ENCODE data around the gene SIAH3.

Gene SIAH3

GRCh38 chr13:45863709-45864590 is 12.4 kb upstream of the SIAH3 start:
- DNase-seq (ENCODE audit: low read depth, low spot score): no peak
- no peak overlapping the region for H3K27ac ChIP-seq

GRCh38 chr13:45861322-45861721 is 9.8 kb upstream of the SIAH3 start:
- no peak for DNase-seq (ENCODE audit: low read depth, low spot score)
- H3K27ac ChIP-seq: no peak overlapping the region

GRCh38 chr13:45860240-45860639 is 8.7 kb upstream of the SIAH3 start:
- DNase-seq (ENCODE audit: low read depth, low spot score): no peak
- H3K27ac ChIP-seq: no peak overlapping the region

GRCh38 chr13:45859705-45860104 is 8.2 kb upstream of the SIAH3 start:
- no peak for DNase-seq (ENCODE audit: low read depth, low spot score)
- no peak overlapping the region for H3K27ac ChIP-seq

- H3K27ac ChIP-seq: no peak overlapping the region
- DNase-seq (ENCODE audit: low read depth, low spot score): no peak
These were observed 941 bp upstream of the SIAH3 start for GRCh38 chr13:45852494-45852893.

GRCh38 chr13:45851956-45852355 is 403 bp upstream of the SIAH3 start:
- H3K27ac ChIP-seq: no peak overlapping the region

GRCh38 chr13:45850027-45850613 is 1.4 kb downstream of the SIAH3 start:
- DNase-seq (ENCODE audit: low read depth, low spot score): no peak
- H3K27ac ChIP-seq: no peak overlapping the region

More at GRCh38 chr13:45851956-45852355, 403 bp upstream of the SIAH3 start:
- no peak for DNase-seq (ENCODE audit: low read depth, low spot score)

- DNase-seq (ENCODE audit: low read depth, low spot score): no peak
- H3K27ac ChIP-seq: no peak overlapping the region
These were observed 2.1 kb downstream of the SIAH3 start for GRCh38 chr13:45849408-45849807.

- DNase-seq (ENCODE audit: low read depth, low spot score): no peak
- H3K27ac ChIP-seq: no peak overlapping the region
These were observed 3.9 kb downstream of the SIAH3 start for GRCh38 chr13:45847554-45848224.

GRCh38 chr13:45846681-45847080 is 4.9 kb downstream of the SIAH3 start:
- no peak for DNase-seq (ENCODE audit: low read depth, low spot score)
- H3K27ac ChIP-seq: no peak overlapping the region

GRCh38 chr13:45838171-45838745 is 13.3 kb downstream of the SIAH3 start:
- no peak for DNase-seq (ENCODE audit: low read depth, low spot score)
- no peak overlapping the region for H3K27ac ChIP-seq

- H3K27ac ChIP-seq: no peak overlapping the region
- DNase-seq (ENCODE audit: low read depth, low spot score): no peak
These were observed 14.4 kb downstream of the SIAH3 start for GRCh38 chr13:45837111-45837510.

GRCh38 chr13:45834411-45834994 is 17.1 kb downstream of the SIAH3 start:
- H3K27ac ChIP-seq: no peak overlapping the region
- no peak for DNase-seq (ENCODE audit: low read depth, low spot score)

GRCh38 chr13:45833663-45834375 is 17.7 kb downstream of the SIAH3 start:
- no peak overlapping the region for H3K27ac ChIP-seq
- peak; percentile 39 for DNase-seq (ENCODE audit: low read depth, low spot score)

GRCh38 chr13:45833242-45833641 is 18.3 kb downstream of the SIAH3 start:
- DNase-seq (ENCODE audit: low read depth, low spot score): no peak
- no peak overlapping the region for H3K27ac ChIP-seq

GRCh38 chr13:45831851-45832250 is 19.7 kb downstream of the SIAH3 start:
- no peak overlapping the region for H3K27ac ChIP-seq
- DNase-seq (ENCODE audit: low read depth, low spot score): no peak

GRCh38 chr13:45830121-45830520 is 21.4 kb downstream of the SIAH3 start:
- no peak for DNase-seq (ENCODE audit: low read depth, low spot score)
- no peak overlapping the region for H3K27ac ChIP-seq

GRCh38 chr13:45828256-45828968 is 23.1 kb downstream of the SIAH3 start:
- no peak overlapping the region for H3K27ac ChIP-seq
- DNase-seq (ENCODE audit: low read depth, low spot score): no peak

GRCh38 chr13:45827318-45827717 is 24.2 kb downstream of the SIAH3 start:
- DNase-seq (ENCODE audit: low read depth, low spot score): no peak
- H3K27ac ChIP-seq: no peak overlapping the region

All from epithelial cell of prostate (primary cell).